ENCODE data around the gene WNT8A.

WNT8A gene

GRCh38 chr5:138092301-138092700 is 8.5 kb downstream of the WNT8A start:
- DNase-seq, result no peak

- DNase-seq, result no peak
Observed at GRCh38 chr5:138093036-138093435, 9.2 kb downstream of the WNT8A start.

- DNase-seq, result no peak
Observed at GRCh38 chr5:138095100-138095907, 11.5 kb downstream of the WNT8A start.

- no peak for DNase-seq
Observed at GRCh38 chr5:138096363-138096762, 12.5 kb downstream of the WNT8A start.

- DNase-seq, result no peak
Observed at GRCh38 chr5:138096997-138097828, 13.4 kb downstream of the WNT8A start.

- no peak for DNase-seq
Observed at GRCh38 chr5:138102454-138103318, 18.9 kb downstream of the WNT8A start.

GRCh38 chr5:138103319-138103637 is 19.4 kb downstream of the WNT8A start:
- no peak for DNase-seq

GRCh38 chr5:138105709-138106108 is 21.9 kb downstream of the WNT8A start:
- no peak for DNase-seq

GRCh38 chr5:138107213-138107612 is 23.4 kb downstream of the WNT8A start:
- DNase-seq, result no peak

GRCh38 chr5:138109463-138110265 is 25.8 kb downstream of the WNT8A start:
- DNase-seq, result no peak

- DNase-seq, result no peak
Observed at GRCh38 chr5:138110266-138110963, 26.6 kb downstream of the WNT8A start.

- no peak for DNase-seq
Observed at GRCh38 chr5:138111181-138111580, 27.3 kb downstream of the WNT8A start.

GRCh38 chr5:138111937-138112336 is 28.1 kb downstream of the WNT8A start:
- no peak for DNase-seq

- no peak for DNase-seq
Observed at GRCh38 chr5:138115254-138115653, 31.4 kb downstream of the WNT8A start.

GRCh38 chr5:138128334-138128733 is 44.5 kb downstream of the WNT8A start:
- DNase-seq, result no peak

GRCh38 chr5:138129347-138129746 is 45.5 kb downstream of the WNT8A start:
- no peak for DNase-seq

- DNase-seq, result no peak
Observed at GRCh38 chr5:138132543-138132942, 48.7 kb downstream of the WNT8A start.

- no peak for DNase-seq
Observed at GRCh38 chr5:138138949-138139780, 55.3 kb downstream of the WNT8A start, which contains the start of gene NME5. TSS of gene NME5 (minus strand) at chr5:138139428. CDS start at chr5:138138780, 648 bp downstream.

GRCh38 chr5:138139781-138140090 is 55.9 kb downstream of the WNT8A start:
- DNase-seq, result no peak

- no peak for DNase-seq
Observed at GRCh38 chr5:138140268-138140667, 56.4 kb downstream of the WNT8A start.

Measured in CD4-positive, alpha-beta T cell treated with Interleukin-6 for 4 hours (primary cell).